GM23338 (cell line): Measurements from ENCODE around the gene QKI. TPM values are rescaled to one million over a fixed set of nuclear protein-coding genes. Genes with fewer than 3 reads are reported as not detected.

Experiments used
- ATAC-seq: fragments of 200-7000 bp; cut with Tn5 transposase; 3 replicates; pipeline ENCODE4 v1.9.1; 2020
- DNase-seq: peaks from one replicate; pipeline ENCODE4 v3.0.0-alpha.2; 2015; ENCODE audit warnings: low spot score
- H2AFZ ChIP-seq: fragments of 200-600 bp; sonication (generic); 2 replicates; pipeline ENCODE4 v1.8.0; 2016; ENCODE audit warnings: antibody characterized with exemption, mild to moderate bottlenecking, moderate library complexity
- H3F3A ChIP-seq: fragments of 200-600 bp; sonication (generic); replicated peaks from 2 replicates; pipeline ENCODE4 v1.8.0; 2017; ENCODE audit warnings: antibody characterized with exemption, mixed run types, low read depth
- H3K27ac ChIP-seq: fragments of 200-600 bp; sonication (generic); 2 replicates; pipeline ENCODE4 v1.6.1; 2016; ENCODE audit warnings: low read depth
- H3K27me3 ChIP-seq: fragments of 200-600 bp; sonication (generic); 2 replicates; pipeline ENCODE4 v1.8.0; 2016; ENCODE audit warnings: mild to moderate bottlenecking, mixed run types, moderate library complexity; ENCODE audit not compliant: insufficient read depth
- H3K36me3 ChIP-seq: fragments of 200-600 bp; sonication (generic); 2 replicates; pipeline ENCODE4 v1.8.0; 2016; ENCODE audit warnings: mild to moderate bottlenecking; ENCODE audit not compliant: insufficient read depth
- H3K4me1 ChIP-seq: fragments of 200-600 bp; sonication (generic); 2 replicates; pipeline ENCODE4 v1.8.0; 2016; ENCODE audit warnings: mild to moderate bottlenecking, moderate library complexity; ENCODE audit not compliant: insufficient read depth
- H3K4me2 ChIP-seq: fragments of 200-600 bp; sonication (generic); 2 replicates; pipeline ENCODE4 v1.7.1; 2017; ENCODE audit warnings: mixed run types
- H3K4me3 ChIP-seq: fragments of 200-600 bp; sonication (generic); 2 replicates; pipeline ENCODE4 v1.6.1; 2016; ENCODE audit warnings: mixed run types
- H3K79me2 ChIP-seq: fragments of 200-600 bp; sonication (generic); replicated peaks from 2 replicates; pipeline ENCODE4 v1.8.0; 2017; ENCODE audit warnings: mild to moderate bottlenecking; ENCODE audit not compliant: insufficient read depth
- H3K9me2 ChIP-seq: fragments of 200-600 bp; sonication (generic); 2 replicates; pipeline ENCODE4 v1.8.0; 2017; ENCODE audit not compliant: insufficient read depth
- H4K20me1 ChIP-seq: fragments of 200-600 bp; sonication (generic); replicated peaks from 2 replicates; pipeline ENCODE4 v1.8.0; 2017; ENCODE audit warnings: mild to moderate bottlenecking; ENCODE audit not compliant: insufficient read depth
- H3K27ac Mint-ChIP-seq: 2 replicates; pipeline ENCODE4 v1.8.0; 2020; ENCODE audit warnings: inconsistent platforms, mild to moderate bottlenecking, moderate library complexity, mixed read lengths
- H3K27me3 Mint-ChIP-seq: 3 replicates; pipeline ENCODE4 v1.8.0; 2022; ENCODE audit warnings: low read depth, mild to moderate bottlenecking, moderate library complexity, mixed read lengths, inconsistent platforms; ENCODE audit not compliant: insufficient read depth, poor library complexity
- H3K36me3 Mint-ChIP-seq: 3 replicates; pipeline ENCODE4 v1.8.0; 2021; ENCODE audit warnings: low read depth, mild to moderate bottlenecking, inconsistent platforms, moderate library complexity, mixed read lengths
- H3K4me1 Mint-ChIP-seq: 3 replicates; pipeline ENCODE4 v1.8.0; 2020; ENCODE audit warnings: mild to moderate bottlenecking, inconsistent platforms, mixed read lengths
- H3K4me3 Mint-ChIP-seq: 3 replicates; pipeline ENCODE4 v1.8.0; 2021; ENCODE audit warnings: moderate library complexity, mild to moderate bottlenecking, inconsistent platforms, mixed read lengths
- H3K9me3 Mint-ChIP-seq: 3 replicates; pipeline ENCODE4 v1.8.0; 2020; ENCODE audit warnings: moderate library complexity, mild to moderate bottlenecking, inconsistent platforms, mixed read lengths
- CREB1 ChIP-seq: fragments of 250-450 bp; sonication (Bioruptor Pico); IDR thresholded peaks from 2 replicates; pipeline ENCODE4 v1.5.0; 2020; ENCODE audit warnings: low read depth, mild to moderate bottlenecking, moderate library complexity
- EZH2 ChIP-seq: fragments of 200-600 bp; sonication (generic); IDR thresholded peaks from one replicate; pipeline ENCODE4 v1.8.0; 2017; ENCODE audit warnings: antibody characterized with exemption, mild to moderate bottlenecking, low read depth; ENCODE audit not compliant: unreplicated experiment
- JUNB ChIP-seq: IDR thresholded peaks from one replicate; pipeline ENCODE4 v1.6.1; 2016; ENCODE audit warnings: antibody characterized with exemption; ENCODE audit not compliant: unreplicated experiment
- NANOG ChIP-seq: IDR thresholded peaks from 2 replicates; pipeline ENCODE4 v1.6.1; 2016; ENCODE audit warnings: antibody characterized with exemption, borderline replicate concordance
- ZNF331 ChIP-seq: fragments of 250-450 bp; sonication (Bioruptor Pico); IDR thresholded peaks from 2 replicates; pipeline ENCODE4 v1.5.0; 2020; ENCODE audit warnings: low read depth, mild to moderate bottlenecking, moderate library complexity
- polyA plus RNA-seq: library from polyadenylated mRNA; unstranded; fragments of >200 nt; fragmentation: Nextera tagmentation; extraction: Ambion mirVana; gene quantifications from 2 replicates; pipeline ENCODE4 v1.2.1, GENCODE V29; 2016
- total RNA-seq: library from RNA; depleted of rRNA; stranded (reverse); fragments of >200 nt; shearing (Covaris generic); gene quantifications from 2 replicates; pipeline ENCODE4 v1.2.3, GENCODE V29; 2014
- TF ChIP-seq, protein P1 (sequence below): IDR thresholded peaks from one replicate; pipeline ENCODE4 v1.6.1; 2018; ENCODE audit warnings: antibody characterized with exemption; ENCODE audit not compliant: unreplicated experiment
- TF ChIP-seq, protein P2 (sequence below), 2 experiments: fragments of 200-600 bp in 1 of 2; sonication (generic) in 1 of 2; conservative IDR thresholded peaks; 2 replicates each; pipeline versions ENCODE4 v1.5.1 to v1.6.1; 2016 to 2017; ENCODE audit warnings: antibody characterized with exemption in 2 of 2, low read depth in 2 of 2, mild to moderate bottlenecking in 2 of 2, moderate library complexity in 1 of 2

Gene QKI
- total and polyA plus RNA-seq, 2 experiments from 2014 or later = 60.8 to 159 TPM

DNA sequence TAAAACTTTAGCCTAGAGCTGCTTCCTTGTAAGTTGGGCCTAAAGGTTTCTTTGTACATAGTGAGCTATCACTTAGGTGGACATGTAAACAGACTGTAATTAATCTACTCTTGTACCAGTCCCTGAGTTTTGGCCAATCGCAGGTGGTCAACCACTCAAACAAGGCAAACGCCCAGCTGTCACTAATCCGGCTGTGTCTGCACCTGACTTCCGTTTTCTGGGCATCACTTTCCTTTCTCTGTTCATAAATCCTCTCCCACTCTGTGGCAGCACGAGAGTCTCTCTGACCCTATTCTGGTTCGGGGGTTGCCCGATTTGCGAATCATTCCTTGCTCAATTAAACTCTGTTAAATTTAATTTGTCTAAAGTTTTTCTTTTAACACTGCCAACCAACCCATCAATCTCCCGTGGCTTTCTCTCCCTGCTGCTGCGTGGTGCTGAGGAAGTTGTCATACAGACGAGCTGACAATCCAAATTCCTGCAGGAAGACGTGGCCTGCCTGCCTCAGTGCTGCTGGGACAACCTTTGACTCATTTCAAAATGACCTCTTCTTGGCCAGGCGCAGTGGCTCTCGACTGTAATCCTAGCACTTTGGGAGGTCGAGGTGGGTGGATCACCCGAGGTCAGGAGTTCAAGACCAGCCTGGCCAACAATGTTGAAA, 206.3 kb downstream of the QKI start (continued):
- TF ChIP-seq CREB1 (CRISPR knock-in tag) (no peak), NANOG (no peak), ZNF331 (CRISPR knock-in tag) (no peak)
- TF ChIP-seq, protein P1, sequence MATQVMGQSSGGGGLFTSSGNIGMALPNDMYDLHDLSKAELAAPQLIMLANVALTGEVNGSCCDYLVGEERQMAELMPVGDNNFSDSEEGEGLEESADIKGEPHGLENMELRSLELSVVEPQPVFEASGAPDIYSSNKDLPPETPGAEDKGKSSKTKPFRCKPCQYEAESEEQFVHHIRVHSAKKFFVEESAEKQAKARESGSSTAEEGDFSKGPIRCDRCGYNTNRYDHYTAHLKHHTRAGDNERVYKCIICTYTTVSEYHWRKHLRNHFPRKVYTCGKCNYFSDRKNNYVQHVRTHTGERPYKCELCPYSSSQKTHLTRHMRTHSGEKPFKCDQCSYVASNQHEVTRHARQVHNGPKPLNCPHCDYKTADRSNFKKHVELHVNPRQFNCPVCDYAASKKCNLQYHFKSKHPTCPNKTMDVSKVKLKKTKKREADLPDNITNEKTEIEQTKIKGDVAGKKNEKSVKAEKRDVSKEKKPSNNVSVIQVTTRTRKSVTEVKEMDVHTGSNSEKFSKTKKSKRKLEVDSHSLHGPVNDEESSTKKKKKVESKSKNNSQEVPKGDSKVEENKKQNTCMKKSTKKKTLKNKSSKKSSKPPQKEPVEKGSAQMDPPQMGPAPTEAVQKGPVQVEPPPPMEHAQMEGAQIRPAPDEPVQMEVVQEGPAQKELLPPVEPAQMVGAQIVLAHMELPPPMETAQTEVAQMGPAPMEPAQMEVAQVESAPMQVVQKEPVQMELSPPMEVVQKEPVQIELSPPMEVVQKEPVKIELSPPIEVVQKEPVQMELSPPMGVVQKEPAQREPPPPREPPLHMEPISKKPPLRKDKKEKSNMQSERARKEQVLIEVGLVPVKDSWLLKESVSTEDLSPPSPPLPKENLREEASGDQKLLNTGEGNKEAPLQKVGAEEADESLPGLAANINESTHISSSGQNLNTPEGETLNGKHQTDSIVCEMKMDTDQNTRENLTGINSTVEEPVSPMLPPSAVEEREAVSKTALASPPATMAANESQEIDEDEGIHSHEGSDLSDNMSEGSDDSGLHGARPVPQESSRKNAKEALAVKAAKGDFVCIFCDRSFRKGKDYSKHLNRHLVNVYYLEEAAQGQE = no peak
- TF ChIP-seq, protein P2, sequence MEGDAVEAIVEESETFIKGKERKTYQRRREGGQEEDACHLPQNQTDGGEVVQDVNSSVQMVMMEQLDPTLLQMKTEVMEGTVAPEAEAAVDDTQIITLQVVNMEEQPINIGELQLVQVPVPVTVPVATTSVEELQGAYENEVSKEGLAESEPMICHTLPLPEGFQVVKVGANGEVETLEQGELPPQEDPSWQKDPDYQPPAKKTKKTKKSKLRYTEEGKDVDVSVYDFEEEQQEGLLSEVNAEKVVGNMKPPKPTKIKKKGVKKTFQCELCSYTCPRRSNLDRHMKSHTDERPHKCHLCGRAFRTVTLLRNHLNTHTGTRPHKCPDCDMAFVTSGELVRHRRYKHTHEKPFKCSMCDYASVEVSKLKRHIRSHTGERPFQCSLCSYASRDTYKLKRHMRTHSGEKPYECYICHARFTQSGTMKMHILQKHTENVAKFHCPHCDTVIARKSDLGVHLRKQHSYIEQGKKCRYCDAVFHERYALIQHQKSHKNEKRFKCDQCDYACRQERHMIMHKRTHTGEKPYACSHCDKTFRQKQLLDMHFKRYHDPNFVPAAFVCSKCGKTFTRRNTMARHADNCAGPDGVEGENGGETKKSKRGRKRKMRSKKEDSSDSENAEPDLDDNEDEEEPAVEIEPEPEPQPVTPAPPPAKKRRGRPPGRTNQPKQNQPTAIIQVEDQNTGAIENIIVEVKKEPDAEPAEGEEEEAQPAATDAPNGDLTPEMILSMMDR (conservative IDR thresholded peaks at IDR 0.05; ENCODE audit: low read depth in 2 of 2) = no peak

DNA sequence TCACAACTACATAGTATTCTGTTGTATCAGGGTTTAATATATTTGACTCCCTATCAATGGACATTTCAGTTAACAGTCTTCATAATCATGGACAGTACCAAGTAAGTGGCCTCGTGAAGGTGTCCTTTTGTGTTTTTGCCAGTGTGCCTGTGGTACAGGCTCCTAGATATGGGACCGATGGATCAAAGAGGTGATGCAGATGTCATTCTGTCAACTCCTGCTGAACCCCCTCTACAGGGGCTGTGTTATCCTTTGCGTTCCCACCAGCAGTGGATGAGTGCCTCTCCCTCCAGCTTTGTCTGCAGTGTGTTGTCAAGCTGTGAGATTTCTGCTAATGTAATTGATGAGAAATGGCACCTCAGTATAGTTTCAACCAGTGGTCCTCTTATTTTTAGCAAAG, 210.7 kb downstream of the QKI start:
- no peak for ATAC-seq
- Histone ChIP-seq H3K4me1 (no peaks in the 10 kb centered on the region), H3K9me2 (0 out of 2 replicates have a peak, but pooled peaks cover 4% of the 10 kb centered on the region), H3K79me2 (no peaks in the 10 kb centered on the region), H3K4me2 (no peak overlapping the region), H2AFZ (no peak overlapping the region), H3K27ac (no peak overlapping the region), H3K36me3 (no peaks in the 10 kb centered on the region), H3K27me3 (no peaks in the 10 kb centered on the region), H3F3A (no peaks in the 10 kb centered on the region), H3K4me3 (no peak overlapping the region), H4K20me1 (no peaks in the 10 kb centered on the region)
- peaks cover 3% of the 10 kb centered on the region for H3K27me3 Mint-ChIP-seq
- H3K4me1 Mint-ChIP-seq = peaks cover 3% of the 10 kb centered on the region; the same call in 2 of the 3 replicates
- H3K36me3 Mint-ChIP-seq = 0 out of 3 replicates have a peak, but pooled peaks cover 5% of the 10 kb centered on the region
- H3K9me3 Mint-ChIP-seq = peaks cover 14% of the 10 kb centered on the region
- H3K4me3 Mint-ChIP-seq = no peak overlapping the region
- H3K27ac Mint-ChIP-seq = no peak overlapping the region
- no peak for DNase-seq
- TF ChIP-seq, protein P1 = no peak
- TF ChIP-seq, protein P2 (conservative IDR thresholded peaks at IDR 0.05; ENCODE audit: low read depth in 2 of 2) = no peak
- no peak for TF ChIP-seq JUNB
- no peak for TF ChIP-seq EZH2
